ENCODE measurements around the gene NDUFC2. TPM values are rescaled to one million over a fixed set of nuclear protein-coding genes. Genes with fewer than 3 reads are reported as not detected.

The NDUFC2 gene
- polyA plus RNA-seq, 1 donor from 2014 or later: 269 TPM

GRCh38 chr11:78071717-78072116 is 7.9 kb downstream of the NDUFC2 start (continued):
- no peak for TF ChIP-seq CTCF (IDR thresholded peaks at IDR 0.05; ENCODE audit: poor library complexity, severe bottlenecking)
- no peak for TF ChIP-seq EP300 (conservative IDR thresholded peaks at IDR 0.05; ENCODE audit: poor library complexity, severe bottlenecking)

- Histone ChIP-seq H3K27me3 (ENCODE audit: insufficient read depth, low read depth, low read length) (no peaks in the 10 kb centered on the region), H2AFZ (ENCODE audit: low read depth, low read length) (no peak overlapping the region), H3K4me3 (ENCODE audit: low read length) (no peak overlapping the region), H3F3A (ENCODE audit: insufficient read depth, low read length, poor library complexity, severe bottlenecking) (no peaks in the 10 kb centered on the region), H3K79me2 (replicated peaks; ENCODE audit: insufficient read depth, low read length) (peaks cover 13% of the 10 kb centered on the region), H3K9me2 (ENCODE audit: insufficient read depth, low read length) (no peaks in the 10 kb centered on the region), H3K36me3 (ENCODE audit: insufficient read depth, low read length) (peaks cover 6% of the 10 kb centered on the region), H3K9me3 (ENCODE audit: low read length) (no peaks in the 10 kb centered on the region), H3K4me2 (ENCODE audit: low read length) (no peak overlapping the region), H4K20me1 (ENCODE audit: insufficient read depth) (no peaks in the 10 kb centered on the region), H3K9ac (ENCODE audit: low read length) (no peak overlapping the region), H3K27ac (ENCODE audit: low read length) (no peak overlapping the region)
- no peak for TF ChIP-seq TAF1 (IDR thresholded peaks at IDR 0.05; ENCODE audit: low read depth)
- no peak for TF ChIP-seq SMC3 (conservative IDR thresholded peaks at IDR 0.05; ENCODE audit: poor library complexity)
- no peak for TF ChIP-seq RAD21 (conservative IDR thresholded peaks at IDR 0.05)
- no peak for TF ChIP-seq REST (IDR thresholded peaks at IDR 0.05; ENCODE audit: borderline replicate concordance)
- TF ChIP-seq POLR2AphosphoS5 (IDR thresholded peaks at IDR 0.05): no peak
- TF ChIP-seq CTCF (IDR thresholded peaks at IDR 0.05; ENCODE audit: poor library complexity, severe bottlenecking): no peak
- no peak for TF ChIP-seq EP300 (conservative IDR thresholded peaks at IDR 0.05; ENCODE audit: poor library complexity, severe bottlenecking)
- TF ChIP-seq MXI1 (conservative IDR thresholded peaks at IDR 0.05; ENCODE audit: poor library complexity, severe bottlenecking): no peak
- no peak for TF ChIP-seq EZH2 (IDR thresholded peaks at IDR 0.05; ENCODE audit: borderline replicate concordance, insufficient read depth, low read length, poor library complexity, severe bottlenecking)
Measured at GRCh38 chr11:78070621-78071020, 9.0 kb downstream of the NDUFC2 start.

GRCh38 chr11:78069465-78069864 is 10.2 kb downstream of the NDUFC2 start:
- Histone ChIP-seq H3K4me3 (ENCODE audit: low read length) (no peak overlapping the region), H4K20me1 (ENCODE audit: insufficient read depth) (no peaks in the 10 kb centered on the region), H3K9ac (ENCODE audit: low read length) (no peak overlapping the region), H3K79me2 (replicated peaks; ENCODE audit: insufficient read depth, low read length) (peaks cover 1% of the 10 kb centered on the region), H3F3A (ENCODE audit: insufficient read depth, low read length, poor library complexity, severe bottlenecking) (no peaks in the 10 kb centered on the region), H2AFZ (ENCODE audit: low read depth, low read length) (no peak overlapping the region), H3K4me2 (ENCODE audit: low read length) (no peak overlapping the region), H3K27me3 (ENCODE audit: insufficient read depth, low read depth, low read length) (no peaks in the 10 kb centered on the region), H3K36me3 (ENCODE audit: insufficient read depth, low read length) (peaks cover 6% of the 10 kb centered on the region), H3K9me2 (ENCODE audit: insufficient read depth, low read length) (no peaks in the 10 kb centered on the region), H3K27ac (ENCODE audit: low read length) (no peak overlapping the region), H3K9me3 (ENCODE audit: low read length) (no peaks in the 10 kb centered on the region)
- no peak for TF ChIP-seq CTCF (IDR thresholded peaks at IDR 0.05; ENCODE audit: poor library complexity, severe bottlenecking)
- TF ChIP-seq POLR2AphosphoS5 (IDR thresholded peaks at IDR 0.05): no peak
- no peak for TF ChIP-seq REST (IDR thresholded peaks at IDR 0.05; ENCODE audit: borderline replicate concordance)
- TF ChIP-seq TAF1 (IDR thresholded peaks at IDR 0.05; ENCODE audit: low read depth): no peak
- TF ChIP-seq RAD21 (conservative IDR thresholded peaks at IDR 0.05): no peak
- no peak for TF ChIP-seq SMC3 (conservative IDR thresholded peaks at IDR 0.05; ENCODE audit: poor library complexity)
- no peak for TF ChIP-seq EP300 (conservative IDR thresholded peaks at IDR 0.05; ENCODE audit: poor library complexity, severe bottlenecking)
- no peak for TF ChIP-seq MXI1 (conservative IDR thresholded peaks at IDR 0.05; ENCODE audit: poor library complexity, severe bottlenecking)
- no peak for TF ChIP-seq EZH2 (IDR thresholded peaks at IDR 0.05; ENCODE audit: borderline replicate concordance, insufficient read depth, low read length, poor library complexity, severe bottlenecking)
